CD8-positive, alpha-beta memory T cell (primary cell): ENCODE measurements around the gene IGF1. TPM values are rescaled to one million over a fixed set of nuclear protein-coding genes. Genes with fewer than 3 reads are reported as not detected.

Experiments used
- CTCF ChIA-PET: fragments of 350-600 bp; sonication (Branson Sonifier 250); formaldehyde crosslinking; loops from one replicate; lab custom pipeline; 2021; ENCODE audit warnings: antibody characterized with exemption; lab: Charles Lee
- POLR2A ChIA-PET: fragments of 350-600 bp; sonication (Branson Sonifier 250); formaldehyde crosslinking; loops from one replicate; lab custom pipeline; 2021; ENCODE audit warnings: antibody characterized with exemption; lab: Charles Lee
- DNase-seq, 5 donors: peaks; one replicate each; pipeline versions ENCODE4 v3.0.0 to v3.0.0-alpha.2; 2020 to 2022; ENCODE audit warnings: mixed read lengths in 1 of 5
- H3K27ac ChIP-seq: one replicate; pipeline ENCODE4 v1.7.0; 2013; ENCODE audit warnings: low read depth, mild to moderate bottlenecking, low read length, moderate library complexity
- H3K27me3 ChIP-seq: 2 replicates; pipeline ENCODE4 v1.7.0; 2013; ENCODE audit warnings: low read length, mild to moderate bottlenecking; ENCODE audit not compliant: insufficient read depth, poor library complexity, severe bottlenecking
- H3K36me3 ChIP-seq: 2 replicates; pipeline ENCODE4 v1.7.0; 2013; ENCODE audit warnings: mild to moderate bottlenecking, low read length, moderate library complexity; ENCODE audit not compliant: insufficient read depth
- H3K4me1 ChIP-seq: 2 replicates; pipeline ENCODE4 v1.7.0; 2013; ENCODE audit warnings: mild to moderate bottlenecking, low read length, moderate library complexity; ENCODE audit not compliant: insufficient read depth
- H3K4me3 ChIP-seq: 2 replicates; pipeline ENCODE4 v1.7.0; 2013; ENCODE audit warnings: mild to moderate bottlenecking, low read length
- H3K9me3 ChIP-seq: 2 replicates; pipeline ENCODE4 v1.7.0; 2013; ENCODE audit warnings: mild to moderate bottlenecking, low read length
- H3K27ac Mint-ChIP-seq, 8 donors: one replicate each; pipeline ENCODE4 v1.8.0; 2020 to 2021; ENCODE audit warnings: mixed read lengths in 8 of 8, mild to moderate bottlenecking in 6 of 8, inconsistent platforms in 3 of 8, moderate library complexity in 3 of 8
- H3K27me3 Mint-ChIP-seq, 2 donors: one replicate each; pipeline ENCODE4 v1.8.0; 2020 to 2021; ENCODE audit warnings: mixed read lengths in 2 of 2, mild to moderate bottlenecking in 1 of 2, moderate library complexity in 1 of 2
- H3K36me3 Mint-ChIP-seq, 3 donors: one replicate each; pipeline ENCODE4 v1.8.0; 2020 to 2021; ENCODE audit warnings: mixed read lengths in 3 of 3, inconsistent platforms in 1 of 3, mild to moderate bottlenecking in 1 of 3
- H3K4me1 Mint-ChIP-seq, 3 donors: one replicate each; pipeline ENCODE4 v1.8.0; 2020 to 2021; ENCODE audit warnings: mixed read lengths in 3 of 3, inconsistent platforms in 1 of 3, mild to moderate bottlenecking in 1 of 3
- H3K4me3 Mint-ChIP-seq, 7 donors: one replicate each; pipeline ENCODE4 v1.8.0; 2020 to 2021; ENCODE audit warnings: mixed read lengths in 7 of 7, mild to moderate bottlenecking in 6 of 7, moderate library complexity in 4 of 7, inconsistent platforms in 2 of 7
- H3K9me3 Mint-ChIP-seq, 5 donors: one replicate each; pipeline ENCODE4 v1.8.0; 2020 to 2022; ENCODE audit warnings: mixed read lengths in 5 of 5, mild to moderate bottlenecking in 3 of 5, moderate library complexity in 2 of 5, inconsistent platforms in 1 of 5
- polyA plus RNA-seq: library from polyadenylated mRNA; unstranded; fragments of 300-500 nt; fragmentation: Illumina TruSeq; gene quantifications from one replicate; pipeline ENCODE4 v1.2.3, GENCODE V29; 2021
- total RNA-seq, 2 experiments: library from RNA; stranded (reverse); gene quantifications; one replicate each; pipeline ENCODE4 v1.2.3, GENCODE V29; 2021

Gene IGF1
- total and polyA plus RNA-seq, 3 experiments from 2014 or later: 0.28 to 1.4 TPM; not detected in 1

DNA sequence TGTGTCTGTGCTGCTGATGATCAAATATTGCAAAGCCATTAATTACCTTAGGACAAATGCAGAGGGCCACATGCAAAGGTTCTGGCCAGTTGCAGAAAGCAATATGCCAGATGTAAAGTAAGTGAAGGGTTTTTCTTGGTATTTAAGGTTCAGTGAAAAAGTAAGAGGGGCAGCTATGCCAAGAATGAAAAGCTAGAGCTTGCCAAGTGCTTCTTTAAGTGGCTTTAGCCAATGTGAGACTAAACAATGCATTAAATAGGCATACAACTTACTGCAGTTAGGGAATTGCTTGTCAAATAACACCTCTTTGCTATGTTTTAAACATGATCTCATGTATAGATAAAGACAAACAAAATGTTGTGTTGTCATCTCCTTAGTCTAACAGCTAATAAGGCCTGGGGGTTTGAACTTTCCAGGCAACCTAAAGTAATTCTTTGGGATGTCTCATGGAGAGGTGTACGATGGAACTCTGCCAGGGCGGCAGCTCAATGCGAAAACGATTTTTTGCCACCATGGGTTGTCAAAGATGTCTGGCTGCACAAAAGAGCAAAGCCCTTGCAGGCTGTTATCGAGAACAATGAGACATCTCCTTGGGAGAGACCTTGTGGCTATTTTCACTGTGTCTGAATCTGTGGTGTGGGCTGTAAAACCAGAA, 12.0 kb downstream of the IGF1 start:
- Mint-ChIP-seq H3K27ac (no peak overlapping the region), H3K36me3 (no peaks in the 10 kb centered on the region), H3K27me3 (peaks cover 0 to 14% of the 10 kb centered on the region in 2 donors), H3K4me3 (no peak overlapping the region), H3K9me3 (no peaks in the 10 kb centered on the region), H3K4me1 (no peaks in the 10 kb centered on the region)
- ChIA-PET POLR2A (no interaction called here), CTCF (interaction anchor here (1.5 kb wide), 1 partner anchor 16 kb away, joined by 6 read pairs; no protein-coding TSS in a partner anchor)
- Histone ChIP-seq H3K4me3 (no peak overlapping the region), H3K9me3 (no peaks in the 10 kb centered on the region), H3K27ac (no peak overlapping the region), H3K36me3 (no peaks in the 10 kb centered on the region), H3K27me3 (no peaks in the 10 kb centered on the region), H3K4me1 (no peaks in the 10 kb centered on the region)
- no peak for DNase-seq

DNA sequence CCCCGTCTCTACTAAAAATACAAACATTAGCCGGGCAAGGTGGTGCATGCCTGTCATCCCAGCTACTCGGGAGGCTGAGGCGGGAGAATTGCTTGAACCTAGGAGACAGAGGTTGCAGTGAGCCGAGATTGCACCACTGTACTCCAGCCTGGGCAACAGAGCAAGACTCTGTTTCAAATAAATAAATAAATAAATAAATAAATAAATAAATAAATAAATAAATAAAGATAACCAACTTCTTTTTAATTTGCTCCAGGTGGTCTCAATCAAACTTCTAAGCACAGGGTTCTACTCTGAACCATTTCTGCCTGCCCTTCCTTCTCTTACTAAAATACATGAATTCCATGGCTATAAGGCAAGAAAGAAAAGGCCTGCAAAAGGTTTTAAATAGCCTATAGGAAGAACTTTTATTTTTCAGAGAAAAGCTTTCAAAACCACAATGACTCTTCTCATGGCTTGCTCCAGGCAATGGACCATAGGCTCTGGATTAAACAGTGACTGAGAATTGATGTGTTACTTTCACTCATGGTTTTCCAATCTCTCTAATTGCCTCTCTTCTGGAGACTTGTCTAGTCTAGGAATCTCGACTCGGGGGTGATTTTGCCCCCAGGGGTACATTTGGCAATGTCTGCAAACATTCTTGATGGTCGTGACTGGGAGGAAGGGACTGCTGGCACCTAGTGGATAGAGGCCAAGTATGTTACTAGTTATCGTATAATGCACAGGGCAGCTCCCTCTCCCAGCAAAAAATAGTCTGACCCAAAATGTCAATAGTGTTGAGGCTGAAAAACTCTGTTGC, 14.4 kb downstream of the IGF1 start:
- Mint-ChIP-seq H3K4me3 (no peak overlapping the region), H3K27me3 (peaks cover 0 to 14% of the 10 kb centered on the region in 2 donors), H3K27ac (no peak overlapping the region), H3K9me3 (no peaks in the 10 kb centered on the region), H3K4me1 (no peaks in the 10 kb centered on the region), H3K36me3 (no peaks in the 10 kb centered on the region)
- Histone ChIP-seq H3K4me1 (no peaks in the 10 kb centered on the region), H3K9me3 (no peaks in the 10 kb centered on the region), H3K27me3 (no peaks in the 10 kb centered on the region), H3K27ac (no peak overlapping the region), H3K4me3 (no peak overlapping the region), H3K36me3 (no peaks in the 10 kb centered on the region)
- CTCF ChIA-PET: interaction anchor here (0.9 kb wide), 1 partner anchor 19 kb away, joined by 3 read pairs; no protein-coding TSS in a partner anchor
- no peak for DNase-seq
- POLR2A ChIA-PET: no interaction called here

DNA sequence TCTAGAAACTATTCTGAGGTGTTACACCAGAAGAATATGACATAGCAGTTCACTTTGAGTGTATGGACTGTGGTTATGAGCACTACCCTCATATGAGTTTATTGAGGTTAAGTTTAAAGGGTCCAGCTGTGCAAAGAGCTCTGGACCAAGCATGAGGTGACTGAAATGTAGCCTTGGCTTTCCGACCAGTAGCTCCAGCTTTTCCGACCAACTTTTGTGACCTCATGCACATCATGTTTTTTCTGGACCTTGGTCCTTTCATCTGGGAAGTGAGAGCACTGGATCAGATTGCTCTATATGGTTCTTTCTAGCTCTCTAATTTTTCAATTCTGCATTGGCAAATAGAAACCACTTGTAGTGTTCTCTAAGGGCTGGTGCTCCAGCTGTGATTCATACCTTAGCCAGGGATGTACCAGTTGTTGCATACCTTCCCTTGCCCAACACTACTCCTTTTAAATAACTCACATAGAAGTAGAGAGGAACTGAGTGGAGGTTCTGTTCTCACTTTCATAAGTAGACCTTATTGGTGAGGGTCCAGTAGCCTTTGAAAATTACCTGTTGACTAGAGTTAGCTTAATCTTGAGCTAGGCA, 16.6 kb downstream of the IGF1 start:
- H3K27me3 ChIP-seq: no peaks in the 10 kb centered on the region
- H3K27ac Mint-ChIP-seq: no peak overlapping the region
- DNase-seq: no peak
- H3K4me1 ChIP-seq: no peaks in the 10 kb centered on the region
- no peaks in the 10 kb centered on the region for H3K9me3 Mint-ChIP-seq
- no peak overlapping the region for H3K27ac ChIP-seq
- peaks cover 1 to 18% of the 10 kb centered on the region in 2 donors for H3K27me3 Mint-ChIP-seq
- no peaks in the 10 kb centered on the region for H3K36me3 Mint-ChIP-seq
- no peaks in the 10 kb centered on the region for H3K4me1 Mint-ChIP-seq
- H3K4me3 ChIP-seq: no peak overlapping the region
- no peaks in the 10 kb centered on the region for H3K36me3 ChIP-seq
- POLR2A ChIA-PET: no interaction called here
- H3K9me3 ChIP-seq: no peaks in the 10 kb centered on the region
- CTCF ChIA-PET: interaction anchor here (1.8 kb wide), 1 partner anchor 21 kb away, joined by 5 read pairs; no protein-coding TSS in a partner anchor
- no peak overlapping the region for H3K4me3 Mint-ChIP-seq

DNA sequence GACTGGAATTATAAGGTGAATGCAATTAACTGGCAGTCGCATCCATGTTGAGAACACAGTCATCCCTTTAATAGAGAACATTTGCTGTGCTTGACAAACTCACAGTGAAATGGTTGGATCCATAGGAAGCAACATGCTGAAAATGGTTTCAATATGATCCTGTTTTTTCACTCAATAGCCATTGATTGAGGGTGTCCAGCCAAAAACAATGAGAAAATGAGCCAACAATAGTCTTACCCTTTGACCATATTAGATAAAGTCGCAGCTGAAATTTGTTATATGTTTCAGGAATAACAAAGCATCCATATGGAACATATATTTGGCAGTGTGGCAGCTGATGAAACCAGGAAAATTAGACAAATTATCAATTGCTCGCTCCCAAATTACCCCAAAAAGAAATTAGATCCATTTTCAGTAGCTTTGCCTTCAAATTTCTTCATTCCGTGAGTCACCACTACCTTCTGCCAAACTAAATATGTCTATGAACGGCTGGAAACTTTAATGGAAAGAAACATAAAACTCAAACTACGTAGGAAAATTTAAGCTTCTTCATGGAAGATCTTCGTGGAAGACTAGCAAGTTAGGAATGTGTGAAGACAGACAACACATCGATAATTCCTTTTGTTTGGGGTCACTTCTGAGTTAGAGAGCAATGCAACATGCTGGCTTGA, 17.4 kb downstream of the IGF1 start:
- Mint-ChIP-seq H3K9me3 (no peaks in the 10 kb centered on the region), H3K27me3 (peaks cover 1 to 15% of the 10 kb centered on the region in 2 donors), H3K36me3 (no peaks in the 10 kb centered on the region), H3K27ac (no peak overlapping the region), H3K4me3 (no peak overlapping the region), H3K4me1 (no peaks in the 10 kb centered on the region)
- no peak for DNase-seq
- CTCF ChIA-PET: interaction anchor here (1.8 kb wide), 1 partner anchor 22 kb away, joined by 5 read pairs; no protein-coding TSS in a partner anchor
- no peaks in the 10 kb centered on the region for H3K4me1 ChIP-seq
- no peaks in the 10 kb centered on the region for H3K9me3 ChIP-seq
- H3K27ac ChIP-seq: no peak overlapping the region
- H3K4me3 ChIP-seq: no peak overlapping the region
- H3K36me3 ChIP-seq: no peaks in the 10 kb centered on the region
- H3K27me3 ChIP-seq: no peaks in the 10 kb centered on the region
- POLR2A ChIA-PET: no interaction called here

DNA sequence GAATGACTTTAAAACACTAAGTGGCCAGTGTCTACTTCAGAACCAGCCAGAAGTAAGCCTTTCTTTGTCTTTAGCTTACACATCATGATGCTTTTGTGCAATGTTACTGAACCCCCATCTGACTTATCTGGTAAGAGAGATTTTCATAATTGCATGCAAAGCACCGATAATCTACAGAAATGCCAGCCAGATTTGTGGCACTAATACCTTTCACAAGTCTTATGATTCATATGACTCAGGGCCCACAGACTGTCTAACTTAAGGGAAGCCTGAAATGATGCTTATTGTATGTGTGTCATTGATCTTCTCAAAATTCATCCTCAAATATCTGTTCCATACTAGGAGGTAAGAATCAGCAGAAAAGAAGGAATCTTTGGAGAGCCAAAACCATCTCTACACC, 18.0 kb downstream of the IGF1 start:
- Histone ChIP-seq H3K9me3 (no peaks in the 10 kb centered on the region), H3K4me1 (no peaks in the 10 kb centered on the region), H3K36me3 (no peaks in the 10 kb centered on the region), H3K27me3 (no peaks in the 10 kb centered on the region), H3K4me3 (no peak overlapping the region), H3K27ac (no peak overlapping the region)
- ChIA-PET POLR2A (no interaction called here), CTCF (no interaction called here)
- Mint-ChIP-seq H3K9me3 (no peaks in the 10 kb centered on the region), H3K4me1 (no peaks in the 10 kb centered on the region), H3K27ac (no peak overlapping the region), H3K27me3 (peaks cover 1 to 10% of the 10 kb centered on the region in 2 donors), H3K36me3 (no peaks in the 10 kb centered on the region), H3K4me3 (no peak overlapping the region)
- no peak for DNase-seq

DNA sequence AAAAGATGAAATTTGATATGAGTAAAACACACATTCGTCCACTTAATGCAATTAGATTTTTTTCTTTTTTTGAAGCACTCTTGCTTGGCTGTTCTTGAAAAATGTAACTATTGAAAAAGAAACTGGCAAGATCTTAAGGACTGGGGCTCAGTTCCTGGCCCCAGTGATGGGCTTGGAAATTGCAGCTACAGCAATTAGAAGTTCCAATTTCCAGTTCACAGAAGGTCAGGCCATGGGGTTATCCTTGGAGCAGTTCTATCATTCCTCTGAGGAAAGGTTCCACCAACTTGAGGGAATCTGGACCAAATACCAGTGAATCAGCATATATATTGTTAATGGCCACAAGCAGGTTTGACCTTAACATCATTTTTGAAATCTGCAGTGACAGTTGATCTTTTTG, 18.9 kb downstream of the IGF1 start:
- Histone ChIP-seq H3K4me3 (no peak overlapping the region), H3K27me3 (no peaks in the 10 kb centered on the region), H3K27ac (no peak overlapping the region), H3K4me1 (no peaks in the 10 kb centered on the region), H3K9me3 (no peaks in the 10 kb centered on the region), H3K36me3 (no peaks in the 10 kb centered on the region)
- no peak for DNase-seq
- Mint-ChIP-seq H3K4me3 (no peak overlapping the region), H3K9me3 (no peaks in the 10 kb centered on the region), H3K27ac (no peak overlapping the region), H3K4me1 (no peaks in the 10 kb centered on the region), H3K27me3 (peaks cover 1 to 12% of the 10 kb centered on the region in 2 donors), H3K36me3 (no peaks in the 10 kb centered on the region)
- ChIA-PET CTCF (no interaction called here), POLR2A (no interaction called here)

DNA sequence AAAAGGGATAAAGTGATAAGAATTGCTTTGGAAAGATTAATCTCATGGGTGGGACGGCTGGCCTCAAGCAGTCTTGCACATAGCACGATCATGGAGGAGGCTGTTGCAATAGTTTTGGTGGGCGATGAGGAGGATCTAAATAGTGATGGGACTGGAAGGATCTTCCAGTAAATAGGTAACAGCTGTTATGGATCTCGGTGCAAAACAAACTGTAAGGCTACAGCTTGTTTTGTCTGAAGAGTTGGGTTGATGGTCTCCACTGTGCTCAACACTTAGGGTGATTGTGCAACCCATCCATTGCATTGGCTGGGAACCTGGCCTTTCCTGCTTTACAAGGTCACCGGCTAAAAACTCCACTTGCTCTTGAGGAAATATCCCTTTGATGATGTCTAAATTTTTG, 21.0 kb downstream of the IGF1 start:
- H3K36me3 Mint-ChIP-seq: no peaks in the 10 kb centered on the region
- Histone ChIP-seq H3K4me3 (no peak overlapping the region), H3K27me3 (no peaks in the 10 kb centered on the region), H3K9me3 (no peaks in the 10 kb centered on the region), H3K27ac (no peak overlapping the region), H3K4me1 (no peaks in the 10 kb centered on the region), H3K36me3 (no peaks in the 10 kb centered on the region)
- H3K9me3 Mint-ChIP-seq: no peaks in the 10 kb centered on the region
- ChIA-PET POLR2A (no interaction called here), CTCF (no interaction called here)
- peaks cover 4 to 9% of the 10 kb centered on the region in 2 donors for H3K27me3 Mint-ChIP-seq
- no peak for DNase-seq
- H3K4me1 Mint-ChIP-seq: no peaks in the 10 kb centered on the region
- H3K27ac Mint-ChIP-seq: no peak overlapping the region
- H3K4me3 Mint-ChIP-seq: no peak overlapping the region
